RWPE1 (cell line): ENCODE measurements around the gene CFTR.

Experiments used
- CTCF ChIA-PET: fragments of 350-600 bp; sonication (Branson Sonifier 250); formaldehyde crosslinking; extraction: SDS; loops from one replicate; lab custom pipeline; 2021; lab: Yijun Ruan, JAX
- POLR2A ChIA-PET: fragments of 400-600 bp; formaldehyde crosslinking; extraction: SDS; loops from one replicate; lab custom pipeline; 2020; ENCODE audit warnings: antibody characterized with exemption; ENCODE audit not compliant: low non-redundant PET; lab: Yijun Ruan, JAX
- DNase-seq: peaks from one replicate; pipeline ENCODE4 v3.0.0; 2012; ENCODE audit warnings: low spot score
- H3K27ac ChIP-seq: fragments of 450-650 bp; 2 replicates; pipeline ENCODE4 v1.5.1; 2017
- TF ChIP-seq, protein P1 (sequence below): fragments of 450-650 bp; conservative IDR thresholded peaks from 2 replicates; pipeline ENCODE4 v1.5.1; 2017; ENCODE audit warnings: low read depth, mild to moderate bottlenecking

Gene CFTR

DNA sequence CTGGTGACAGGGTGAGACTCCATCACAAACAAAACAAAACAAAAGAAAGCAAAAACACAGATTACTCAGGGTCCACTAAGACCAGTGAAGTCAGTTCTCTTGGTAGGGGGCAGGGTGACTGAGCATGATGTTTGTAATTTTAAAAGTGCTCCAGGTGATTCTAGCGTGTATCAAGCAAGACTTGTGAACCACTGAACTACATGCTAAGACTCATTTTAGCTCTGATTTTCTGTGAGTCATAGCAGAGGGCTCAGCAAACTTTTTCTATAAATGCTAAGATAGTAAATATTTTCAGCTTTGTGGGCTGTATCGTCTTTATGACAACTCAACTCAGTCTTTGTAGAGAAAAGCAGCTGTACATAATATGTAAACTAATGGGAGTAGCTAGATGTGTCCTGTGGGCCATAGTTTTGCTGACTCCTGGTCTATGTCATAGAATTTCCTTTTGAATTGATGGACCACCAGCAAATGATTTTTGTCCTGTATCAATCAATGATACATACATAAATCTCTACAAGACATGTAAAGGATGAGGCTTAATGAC is 141.3 kb downstream of the CFTR start:
- CTCF ChIA-PET = no interaction called here

DNA sequence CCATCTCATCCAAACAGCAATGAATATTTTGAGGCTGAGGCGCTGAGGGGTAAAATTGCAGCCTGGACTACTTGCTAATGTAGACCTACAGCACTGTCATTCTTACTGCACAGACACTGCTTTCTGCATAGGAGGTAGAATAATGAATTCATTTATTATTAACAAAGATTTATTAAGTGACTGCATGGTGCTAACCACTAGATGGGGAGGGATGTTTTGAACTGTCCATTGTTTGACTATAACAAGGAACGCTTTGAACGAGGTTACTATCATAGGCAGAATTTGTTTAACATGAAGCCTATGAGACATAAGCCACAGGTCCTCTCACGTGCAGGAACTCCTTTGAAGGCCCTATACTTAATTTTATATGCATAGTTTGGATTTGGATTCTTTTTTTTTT is 143.8 kb downstream of the CFTR start:
- H3K27ac ChIP-seq = no peak overlapping the region
- ChIA-PET CTCF (no interaction called here), POLR2A (no interaction called here)
- TF ChIP-seq, protein P1, sequence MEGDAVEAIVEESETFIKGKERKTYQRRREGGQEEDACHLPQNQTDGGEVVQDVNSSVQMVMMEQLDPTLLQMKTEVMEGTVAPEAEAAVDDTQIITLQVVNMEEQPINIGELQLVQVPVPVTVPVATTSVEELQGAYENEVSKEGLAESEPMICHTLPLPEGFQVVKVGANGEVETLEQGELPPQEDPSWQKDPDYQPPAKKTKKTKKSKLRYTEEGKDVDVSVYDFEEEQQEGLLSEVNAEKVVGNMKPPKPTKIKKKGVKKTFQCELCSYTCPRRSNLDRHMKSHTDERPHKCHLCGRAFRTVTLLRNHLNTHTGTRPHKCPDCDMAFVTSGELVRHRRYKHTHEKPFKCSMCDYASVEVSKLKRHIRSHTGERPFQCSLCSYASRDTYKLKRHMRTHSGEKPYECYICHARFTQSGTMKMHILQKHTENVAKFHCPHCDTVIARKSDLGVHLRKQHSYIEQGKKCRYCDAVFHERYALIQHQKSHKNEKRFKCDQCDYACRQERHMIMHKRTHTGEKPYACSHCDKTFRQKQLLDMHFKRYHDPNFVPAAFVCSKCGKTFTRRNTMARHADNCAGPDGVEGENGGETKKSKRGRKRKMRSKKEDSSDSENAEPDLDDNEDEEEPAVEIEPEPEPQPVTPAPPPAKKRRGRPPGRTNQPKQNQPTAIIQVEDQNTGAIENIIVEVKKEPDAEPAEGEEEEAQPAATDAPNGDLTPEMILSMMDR = no peak
- no peak for DNase-seq

More for the DNA sequence above, 141.3 kb downstream of the CFTR start:
- TF ChIP-seq, protein P1 = no peak
- POLR2A ChIA-PET = no interaction called here
- DNase-seq = no peak
- H3K27ac ChIP-seq = no peak overlapping the region

DNA sequence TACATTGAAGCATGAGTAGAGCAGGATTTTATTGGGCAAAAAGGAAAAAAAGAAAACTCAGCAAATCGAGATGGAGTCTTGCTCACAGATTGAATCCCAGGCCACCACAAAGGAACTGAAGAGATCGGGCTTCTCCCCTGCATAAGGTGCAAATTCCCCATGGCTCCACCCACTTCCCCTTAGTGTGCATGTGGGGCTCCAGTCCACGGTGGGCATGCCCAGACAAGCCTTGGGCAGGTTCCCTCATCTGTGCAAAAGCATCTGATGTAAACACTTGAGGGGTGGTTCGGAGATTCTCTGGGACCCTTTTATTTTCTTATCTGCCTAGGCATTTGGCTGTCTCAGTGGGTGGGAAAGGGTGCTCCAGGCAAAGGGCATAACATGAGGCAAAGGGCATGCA is 150.7 kb downstream of the CFTR start:
- TF ChIP-seq, protein P1 = no peak
- ChIA-PET POLR2A (no interaction called here), CTCF (no interaction called here)
- DNase-seq = no peak
- H3K27ac ChIP-seq = no peak overlapping the region

DNA sequence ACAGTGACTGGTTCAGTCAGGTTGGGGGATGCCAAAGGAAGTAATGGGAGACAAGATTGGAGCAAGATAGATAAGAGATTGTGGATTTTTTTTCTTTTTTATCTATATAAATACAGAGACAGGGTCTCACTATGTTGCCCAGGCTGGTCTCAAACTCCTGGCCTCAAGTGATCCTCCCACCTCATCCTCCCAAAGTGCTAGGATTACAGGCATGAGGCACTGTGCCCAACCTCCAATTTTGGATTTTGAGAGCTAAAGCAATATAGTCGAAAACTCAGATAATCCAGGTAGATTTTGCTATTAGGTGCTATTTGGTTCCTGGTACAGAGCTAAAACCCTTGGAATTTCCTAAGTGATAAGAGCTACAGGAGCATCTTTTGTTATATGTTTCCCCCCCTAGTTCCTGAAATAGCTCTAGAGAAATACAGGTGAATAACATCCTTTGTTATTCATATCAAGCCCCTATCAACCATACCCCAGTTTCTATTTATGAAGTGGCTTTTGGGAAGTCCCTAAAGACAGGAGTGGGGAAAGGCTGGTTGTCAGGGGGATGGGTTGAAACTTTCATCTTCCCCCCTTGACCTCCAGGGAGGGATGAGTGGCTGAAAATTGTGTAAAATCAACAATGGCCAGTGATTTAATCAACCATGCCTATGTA is 151.2 kb downstream of the CFTR start:
- no peak for DNase-seq
- CTCF ChIA-PET = interaction anchor here (0.7 kb wide), 1 partner anchor 94 kb away, joined by 5 read pairs; no protein-coding TSS in a partner anchor
- POLR2A ChIA-PET = no interaction called here
- TF ChIP-seq, protein P1 = no peak
- no peak overlapping the region for H3K27ac ChIP-seq

DNA sequence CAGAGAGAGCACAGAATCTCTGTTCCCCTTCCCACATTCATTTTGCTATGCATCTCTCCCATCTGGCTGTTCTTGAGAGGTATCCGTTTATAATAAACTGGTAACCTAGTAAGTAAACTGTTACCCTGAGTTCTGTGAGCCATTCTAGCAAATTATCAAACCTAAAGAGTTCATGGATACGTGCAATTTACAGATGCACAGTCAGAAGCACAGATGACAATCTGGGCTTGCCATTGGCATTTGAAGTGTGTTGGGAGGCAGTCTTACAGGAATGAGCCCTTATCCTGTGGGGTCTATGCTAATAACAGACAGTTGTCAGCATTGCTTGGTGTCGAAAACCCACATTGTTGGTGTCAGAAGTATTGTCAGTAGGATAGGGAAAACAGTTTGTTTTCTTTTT is 151.8 kb downstream of the CFTR start:
- TF ChIP-seq, protein P1 = no peak
- ChIA-PET CTCF (no interaction called here), POLR2A (no interaction called here)
- DNase-seq = no peak
- H3K27ac ChIP-seq = no peak overlapping the region

DNA sequence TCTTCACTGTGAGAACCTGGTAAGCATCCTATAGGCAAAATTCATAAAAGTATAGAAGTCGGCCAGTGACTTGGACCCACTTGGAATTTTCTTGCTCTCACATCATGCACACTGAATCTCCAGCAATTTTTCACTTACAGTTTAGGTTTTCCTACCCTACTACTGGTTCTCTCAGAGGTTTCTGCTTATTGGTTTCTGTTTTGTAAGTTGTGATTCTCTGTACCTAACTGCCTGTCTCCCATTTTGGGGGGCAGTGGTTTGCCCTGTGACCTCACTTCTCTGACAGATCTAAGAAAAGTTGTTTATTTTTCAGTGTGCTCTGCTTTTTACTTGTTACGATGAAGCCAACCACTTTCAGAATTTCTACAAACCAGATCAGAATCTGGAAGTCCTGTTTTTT is 158.1 kb downstream of the CFTR start:
- TF ChIP-seq, protein P1 = no peak
- ChIA-PET CTCF (no interaction called here), POLR2A (no interaction called here)
- DNase-seq = no peak
- no peak overlapping the region for H3K27ac ChIP-seq
